Fibroblast of lung (primary cell): ENCODE measurements around the gene APP. TPM values are rescaled to one million over a fixed set of nuclear protein-coding genes. Genes with fewer than 3 reads are reported as not detected.

Experiments used
- DNase-seq, 2 donors: peaks; one replicate each; pipeline versions ENCODE4 v3.0.0 to v3.0.0-alpha.2; 2010; ENCODE audit warnings: low read depth in 2 of 2
- H2AFZ ChIP-seq: 2 replicates; pipeline ENCODE4 v1.5.1; 2012; ENCODE audit warnings: low read length, control low read depth, inconsistent platforms
- H3K27ac ChIP-seq: 2 replicates; pipeline ENCODE4 v1.5.1; 2011; ENCODE audit warnings: low read length, control low read depth; ENCODE audit not compliant: insufficient read depth
- H3K27me3 ChIP-seq: 2 replicates; pipeline ENCODE4 v1.5.1; 2011; ENCODE audit warnings: mild to moderate bottlenecking, low read length; ENCODE audit not compliant: control insufficient read depth, insufficient read depth
- H3K36me3 ChIP-seq: 2 replicates; pipeline ENCODE4 v1.5.1; 2011; ENCODE audit warnings: low read length; ENCODE audit not compliant: control insufficient read depth, insufficient read depth
- H3K4me1 ChIP-seq: 2 replicates; pipeline ENCODE4 v1.5.1; 2011; ENCODE audit warnings: low read length; ENCODE audit not compliant: control insufficient read depth, insufficient read depth; ENCODE audit errors: extremely low read depth
- H3K4me2 ChIP-seq: 2 replicates; pipeline ENCODE4 v1.5.1; 2011; ENCODE audit warnings: low read length, control low read depth; ENCODE audit not compliant: insufficient read depth; ENCODE audit errors: extremely low read depth
- H3K4me3 ChIP-seq, 4 experiments: fragments of 200-600 bp in 1 of 4; sonication (generic) in 1 of 4; replicated peaks in 1 of 4; 2 replicates each; pipeline ENCODE4 v1.5.1; 2011 to 2016; ENCODE audit warnings: low read length in 4 of 4, low read depth in 3 of 4, mild to moderate bottlenecking in 3 of 4, control low read depth in 2 of 4, inconsistent platforms in 1 of 4, mixed read lengths in 1 of 4; ENCODE audit not compliant: insufficient read depth in 1 of 4; ENCODE audit errors: control extremely low read depth in 1 of 4
- H3K79me2 ChIP-seq: 2 replicates; pipeline ENCODE4 v1.5.1; 2012; ENCODE audit warnings: mild to moderate bottlenecking, low read length, inconsistent platforms; ENCODE audit not compliant: control insufficient read depth, insufficient read depth
- H3K9ac ChIP-seq: 2 replicates; pipeline ENCODE4 v1.5.1; 2011; ENCODE audit warnings: mild to moderate bottlenecking, low read length, control low read depth; ENCODE audit not compliant: insufficient read depth
- H3K9me3 ChIP-seq: 2 replicates; pipeline ENCODE4 v1.5.1; 2012; ENCODE audit warnings: low read depth, low read length; ENCODE audit not compliant: control insufficient read depth, insufficient read depth
- H4K20me1 ChIP-seq: 2 replicates; pipeline ENCODE4 v1.5.1; 2011; ENCODE audit warnings: low read length; ENCODE audit not compliant: control insufficient read depth, insufficient read depth; ENCODE audit errors: extremely low read depth
- CTCF ChIP-seq, 2 donors: IDR thresholded peaks in 1 of 2; conservative IDR thresholded peaks in 1 of 2; 1 replicate in 1 of 2; 2 replicates in 1 of 2; pipeline ENCODE4 v1.5.1; 2011 to 2012; ENCODE audit warnings: low read length in 2 of 2, control low read depth in 1 of 2, inconsistent platforms in 1 of 2, low read depth in 1 of 2, mild to moderate bottlenecking in 1 of 2
- EZH2 ChIP-seq: IDR thresholded peaks from 2 replicates; pipeline ENCODE4 v1.5.1; 2012; ENCODE audit warnings: low read length, control low read depth, mild to moderate bottlenecking; ENCODE audit errors: missing control alignments
- polyA plus RNA-seq, 2 donors: library from polyadenylated mRNA; depleted of rRNA in 1 of 2; stranded (reverse) in 1 of 2; unstranded in 1 of 2; fragments of >200 nt; gene quantifications; 2 replicates each; pipeline ENCODE4 v1.2.1, GENCODE V29; 2011 to 2012; ENCODE audit warnings: missing spikeins in 1 of 2
- total RNA-seq: library from RNA; depleted of rRNA; stranded (reverse); fragments of >200 nt; gene quantifications from 2 replicates; pipeline ENCODE4 v1.2.1, GENCODE V29; 2014

Gene APP
- total and polyA plus RNA-seq, 2 donors (not counting 1 experiment from before 2014, with no cell fraction given), result 633 to 1,088 TPM

GRCh38 chr21:25895565-25896205, 274.9 kb downstream of the APP start:
- no peaks in the 10 kb centered on the region for H3K9me3 ChIP-seq
- H2AFZ ChIP-seq, result no peak overlapping the region
- H3K4me2 ChIP-seq, result no peak overlapping the region
- TF ChIP-seq CTCF (conservative IDR thresholded peaks at IDR 0.05 in 1 of 2, IDR thresholded peaks at IDR 0.05 in 1 of 2; ENCODE audit: low read depth in 1 of 2, low read length in 2 of 2) (peak; percentile 54 to 57), EZH2 (no peak)
- no peak overlapping the region for H3K4me3 ChIP-seq
- peaks cover 3% of the 10 kb centered on the region for H3K4me1 ChIP-seq
- no peaks in the 10 kb centered on the region for H3K27me3 ChIP-seq
- H3K79me2 ChIP-seq, result no peaks in the 10 kb centered on the region
- peak; percentile 39 to 66 for DNase-seq
- peaks cover 3% of the 10 kb centered on the region for H3K36me3 ChIP-seq
- H4K20me1 ChIP-seq, result no peaks in the 10 kb centered on the region
- no peak overlapping the region for H3K9ac ChIP-seq
- H3K27ac ChIP-seq, result no peak overlapping the region

- no peak for DNase-seq
- peaks cover 3% of the 10 kb centered on the region for H3K36me3 ChIP-seq
- H2AFZ ChIP-seq, result no peak overlapping the region
- H3K9me3 ChIP-seq, result no peaks in the 10 kb centered on the region
- H3K9ac ChIP-seq, result no peak overlapping the region
- TF ChIP-seq EZH2 (no peak), CTCF (conservative IDR thresholded peaks at IDR 0.05 in 1 of 2, IDR thresholded peaks at IDR 0.05 in 1 of 2; ENCODE audit: low read depth in 1 of 2, low read length in 2 of 2) (no peak)
- H3K4me1 ChIP-seq, result no peaks in the 10 kb centered on the region
- H3K4me2 ChIP-seq, result no peak overlapping the region
- H3K4me3 ChIP-seq, result no peak overlapping the region
- H3K79me2 ChIP-seq, result no peaks in the 10 kb centered on the region
- no peaks in the 10 kb centered on the region for H3K27me3 ChIP-seq
- H3K27ac ChIP-seq, result no peak overlapping the region
- no peaks in the 10 kb centered on the region for H4K20me1 ChIP-seq
Observed at GRCh38 chr21:25893191-25893590, 277.4 kb downstream of the APP start.

- Histone ChIP-seq H3K4me2 (no peak overlapping the region), H3K4me1 (no peaks in the 10 kb centered on the region), H3K79me2 (no peaks in the 10 kb centered on the region), H2AFZ (no peak overlapping the region), H4K20me1 (no peaks in the 10 kb centered on the region), H3K9ac (no peak overlapping the region), H3K27me3 (no peaks in the 10 kb centered on the region), H3K36me3 (peaks cover 3% of the 10 kb centered on the region), H3K4me3 (no peak overlapping the region), H3K9me3 (no peaks in the 10 kb centered on the region), H3K27ac (no peak overlapping the region)
- TF ChIP-seq CTCF (conservative IDR thresholded peaks at IDR 0.05 in 1 of 2, IDR thresholded peaks at IDR 0.05 in 1 of 2; ENCODE audit: low read depth in 1 of 2, low read length in 2 of 2) (no peak), EZH2 (no peak)
- no peak for DNase-seq
Observed at GRCh38 chr21:25891596-25891995, 279.0 kb downstream of the APP start.
